Measurements from ENCODE around the gene TPRG1.
A peak's percentile ranks its signal among the peaks of the same experiment; 100 is the strongest.

Gene TPRG1

GRCh38 chr3:189171707-189172106 is at the start of gene TPRG1:
TSS of gene TPRG1 (plus strand) at chr3:189171971. CDS start at chr3:189207385, 35,414 bp downstream.
- no peak for DNase-seq (ENCODE audit: low read depth in 1 of 2, low spot score in 1 of 2)

DNA sequence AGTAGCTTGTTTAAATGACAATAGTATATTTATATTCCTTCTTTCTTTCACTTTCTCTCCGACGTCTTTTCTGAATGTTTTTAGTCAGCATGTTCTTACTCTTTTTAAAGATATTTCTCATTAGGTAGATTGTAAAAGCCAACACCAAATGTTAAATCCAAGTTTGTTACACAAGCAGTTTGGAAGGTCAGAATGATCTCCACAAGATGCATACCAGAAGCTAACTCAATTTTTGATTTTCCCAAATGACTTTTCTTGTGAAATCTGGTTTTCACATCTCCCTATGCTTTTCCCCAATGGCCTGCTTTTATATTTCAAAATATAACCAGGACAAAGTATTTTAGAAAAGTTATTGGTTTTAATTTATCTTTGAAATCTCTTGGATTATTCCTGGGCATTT is 49.7 kb upstream of the TPRG1 start:
- no peak for DNase-seq (ENCODE audit: low read depth in 1 of 2, low spot score in 1 of 2)

DNA sequence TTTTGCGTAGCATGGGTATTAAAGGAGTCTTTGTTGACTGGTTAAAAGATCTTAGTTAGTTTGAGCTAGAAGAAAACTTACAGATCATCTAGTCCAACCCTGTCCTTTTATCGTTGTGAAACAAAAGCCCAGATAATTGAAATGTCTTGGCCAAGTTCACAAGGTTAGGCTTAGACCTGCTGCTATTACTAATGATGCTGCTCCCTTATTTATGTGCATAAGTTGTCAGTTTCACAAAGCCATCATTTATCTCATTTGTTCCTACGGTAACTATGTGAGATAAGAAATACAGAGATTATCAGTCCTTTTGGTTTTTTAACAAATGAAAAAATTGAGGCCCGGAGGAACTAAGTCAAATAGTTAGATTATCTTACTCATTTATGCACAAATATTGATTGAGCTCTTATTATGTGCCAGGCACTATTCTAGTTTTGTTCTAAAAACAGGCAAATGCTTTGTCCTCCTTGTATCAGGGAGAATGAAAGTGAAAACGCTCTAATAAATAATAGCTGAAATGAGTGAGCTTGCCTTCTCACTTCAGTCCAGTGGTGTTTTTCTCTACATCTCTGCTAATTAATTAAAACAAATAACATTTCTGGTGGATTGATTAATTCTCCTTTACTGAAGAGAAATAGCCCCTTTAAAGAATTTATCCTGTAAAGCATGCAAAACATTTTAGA is 49.1 kb upstream of the TPRG1 start:
- DNase-seq (ENCODE audit: low read depth in 1 of 2, low spot score in 1 of 2): no peak

- no peak for DNase-seq (ENCODE audit: low read depth in 1 of 2, low spot score in 1 of 2)
Measured at GRCh38 chr3:189123595-189124387, 48.0 kb upstream of the TPRG1 start.

DNA sequence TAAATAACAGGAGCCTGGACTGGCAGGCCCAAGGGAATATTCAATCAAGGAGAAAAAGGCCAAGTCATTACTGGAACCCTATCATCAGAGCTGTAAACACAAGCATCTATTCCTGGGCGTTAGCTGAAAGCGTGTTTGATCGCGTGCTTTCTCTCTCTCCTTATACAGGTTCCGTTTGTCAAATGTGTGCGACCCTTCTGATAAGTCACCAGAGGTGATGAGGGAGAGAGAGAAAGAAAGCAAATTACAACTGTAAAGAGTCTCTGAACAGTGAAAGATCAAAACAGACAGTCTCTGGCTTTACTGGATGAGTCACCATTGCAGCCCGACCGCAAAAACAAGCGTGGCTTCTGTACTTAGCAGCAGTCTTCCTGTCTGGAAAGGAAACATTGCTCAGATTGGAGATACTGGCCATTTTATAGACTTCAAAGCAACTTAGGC is 39.5 kb upstream of the TPRG1 start:
- peak; percentile 33 to 75 for DNase-seq (ENCODE audit: low read depth in 1 of 2, low spot score in 1 of 2)

DNA sequence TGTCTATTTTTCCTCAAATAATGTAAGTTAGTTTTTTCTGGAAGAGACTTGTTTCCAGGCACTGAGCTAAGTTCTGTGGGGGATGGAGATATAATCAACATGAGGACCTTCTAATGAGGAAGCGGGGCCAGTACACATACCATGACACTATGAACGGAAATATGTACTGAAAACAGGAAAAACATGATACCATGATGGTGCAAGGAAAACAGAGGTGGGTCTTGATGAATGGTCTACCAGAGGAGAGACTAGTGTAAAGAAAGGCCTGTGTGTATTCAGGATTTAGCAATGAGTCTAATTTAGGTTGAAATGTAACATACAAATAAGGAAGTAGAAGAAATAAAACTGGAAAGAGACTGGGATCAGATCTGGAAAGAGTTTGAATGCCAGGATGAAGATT is 38.9 kb upstream of the TPRG1 start:
- no peak for DNase-seq (ENCODE audit: low read depth in 1 of 2, low spot score in 1 of 2)

DNA sequence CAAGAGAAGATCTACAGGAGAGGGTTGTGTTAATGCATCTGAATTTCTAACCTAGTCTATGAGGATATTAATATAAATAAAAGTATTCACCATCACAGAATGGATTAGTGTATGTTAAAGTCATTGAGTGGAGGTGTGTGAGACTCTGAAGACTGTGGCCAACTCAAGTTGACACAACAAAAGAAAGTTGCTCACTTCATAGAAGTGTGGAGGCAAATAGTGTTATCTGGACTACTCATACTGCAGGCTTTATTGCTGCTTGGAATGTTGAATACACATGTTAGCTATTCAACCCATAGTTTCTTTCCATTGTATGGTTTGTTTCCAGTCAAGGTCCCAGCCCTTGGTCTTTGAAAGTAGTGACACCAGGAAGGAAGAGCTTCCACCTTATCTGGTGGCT is 38.0 kb upstream of the TPRG1 start:
- DNase-seq (ENCODE audit: low read depth in 1 of 2, low spot score in 1 of 2): no peak

GRCh38 chr3:189137416-189137815 is 34.4 kb upstream of the TPRG1 start:
- DNase-seq (ENCODE audit: low read depth in 1 of 2, low spot score in 1 of 2): no peak

DNA sequence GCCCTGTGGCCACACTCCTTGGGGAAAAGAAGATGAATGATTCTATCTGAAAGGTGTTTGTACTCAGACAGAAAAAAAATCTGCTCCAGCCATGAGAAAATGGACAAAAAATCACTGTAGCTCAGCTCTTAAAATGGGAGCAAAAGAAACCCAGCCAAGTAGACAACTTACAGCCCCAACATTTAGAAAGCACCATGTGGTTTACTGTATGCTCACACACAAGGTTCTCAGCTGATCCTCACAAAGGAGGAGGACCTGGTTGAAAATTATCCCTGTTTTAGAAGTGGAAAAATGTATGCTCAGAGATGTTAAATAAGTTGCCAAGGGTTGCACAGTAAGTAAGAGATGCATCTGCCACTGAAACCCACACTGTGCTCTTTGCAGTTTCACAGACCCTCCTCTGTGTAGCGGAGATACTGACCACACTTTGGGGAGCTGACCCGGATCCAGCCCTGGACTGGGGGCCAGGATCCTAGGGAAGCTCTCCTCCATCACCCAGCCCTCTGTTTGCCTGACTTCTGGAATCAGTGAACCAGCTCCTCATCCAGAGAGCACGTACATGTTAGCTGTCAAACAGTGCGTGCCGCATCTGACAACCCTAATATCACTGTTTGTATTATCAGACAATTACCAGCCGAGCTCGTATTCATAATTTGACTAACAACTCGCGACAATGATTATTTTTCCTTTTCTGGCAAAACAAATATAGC is 32.7 kb upstream of the TPRG1 start:
- no peak for DNase-seq (ENCODE audit: low read depth in 1 of 2, low spot score in 1 of 2)

- DNase-seq (ENCODE audit: low read depth in 1 of 2, low spot score in 1 of 2): no peak
Measured at GRCh38 chr3:189139611-189139940, 32.2 kb upstream of the TPRG1 start.

DNA sequence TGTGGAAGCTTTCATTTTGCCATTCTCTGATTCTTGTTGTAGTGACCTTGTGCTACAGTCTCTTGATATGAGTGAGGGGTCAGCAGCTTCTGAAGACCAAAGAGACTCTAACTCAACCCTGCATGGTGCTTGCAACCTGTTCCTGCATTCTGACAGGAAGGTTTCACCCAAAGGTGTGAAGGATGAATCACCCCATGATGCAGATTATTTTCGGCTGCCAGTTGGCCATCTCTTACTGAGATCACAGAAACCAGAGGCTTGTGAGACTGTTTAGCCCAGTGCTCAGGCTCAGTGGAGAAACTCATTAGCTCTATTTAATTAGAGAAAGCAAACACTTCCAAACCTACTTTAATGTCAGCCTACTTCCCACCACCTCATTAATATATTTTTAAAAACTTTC is 29.2 kb upstream of the TPRG1 start:
- peak in 1 of 2 donors; percentile 23 for DNase-seq (ENCODE audit: low read depth in 1 of 2, low spot score in 1 of 2)

- no peak for DNase-seq (ENCODE audit: low read depth in 1 of 2, low spot score in 1 of 2)
Measured at GRCh38 chr3:189143321-189143720, 28.4 kb upstream of the TPRG1 start.

DNA sequence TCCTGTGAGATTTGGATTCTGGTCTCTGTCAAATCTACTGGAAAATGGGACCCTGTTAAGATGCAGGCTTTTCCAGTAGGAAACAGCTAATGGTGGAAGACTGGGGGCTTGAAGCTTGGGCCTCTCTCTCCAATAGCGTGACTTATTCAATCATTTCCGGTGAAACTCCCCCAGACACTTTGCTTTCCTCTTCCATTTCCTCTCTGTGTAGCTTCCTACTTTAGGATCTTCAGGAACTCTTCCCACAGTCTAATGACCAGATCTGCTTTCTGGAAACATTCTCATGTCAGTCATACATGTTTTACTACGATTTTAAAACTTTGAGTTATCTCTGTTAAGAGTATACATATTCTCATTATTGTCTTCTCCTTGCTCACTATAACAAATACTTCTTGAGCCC is 28.0 kb upstream of the TPRG1 start:
- no peak for DNase-seq (ENCODE audit: low read depth in 1 of 2, low spot score in 1 of 2)

DNA sequence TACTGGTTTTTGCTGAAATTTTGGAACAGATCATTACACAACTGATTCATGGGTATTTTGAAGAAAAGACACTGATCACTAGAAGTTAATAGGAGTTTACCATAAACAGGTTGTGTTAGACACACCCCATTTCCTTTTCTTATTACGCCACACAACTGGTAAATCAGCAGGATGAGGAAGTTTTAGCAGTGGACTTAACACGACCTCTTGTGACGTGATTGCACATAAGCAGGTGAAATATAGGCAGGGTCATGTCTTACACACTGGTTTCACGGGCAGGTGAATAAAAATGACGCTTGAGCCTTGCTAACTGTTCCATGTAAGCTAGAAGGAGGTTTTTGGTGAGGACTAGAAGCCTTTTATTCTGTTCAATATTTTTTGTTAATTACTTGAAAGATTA is 27.1 kb upstream of the TPRG1 start:
- DNase-seq (ENCODE audit: low read depth in 1 of 2, low spot score in 1 of 2): no peak

- no peak for DNase-seq (ENCODE audit: low read depth in 1 of 2, low spot score in 1 of 2)
Measured at GRCh38 chr3:189146848-189147247, 24.9 kb upstream of the TPRG1 start.

DNA sequence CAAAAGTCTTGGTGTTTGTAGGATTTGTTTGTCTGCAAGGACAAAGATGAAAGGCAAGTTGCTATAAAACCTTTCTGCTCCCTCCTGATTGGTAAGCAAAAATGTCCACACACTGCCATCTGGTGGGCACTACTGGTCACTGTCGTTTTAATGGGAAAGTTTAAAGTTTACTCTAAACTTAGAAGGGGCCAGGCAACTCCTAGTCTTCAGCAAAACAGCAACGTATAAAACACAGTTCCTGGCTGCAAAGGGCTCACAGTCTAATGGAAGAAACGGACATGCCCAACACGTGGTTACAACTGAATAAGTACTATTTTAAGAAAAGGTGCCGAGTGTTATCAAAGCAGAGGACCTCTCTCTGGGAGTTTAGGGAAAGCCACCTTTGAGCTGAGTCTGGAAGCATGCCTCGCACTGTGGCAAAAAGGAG is 23.7 kb upstream of the TPRG1 start:
- peak; percentile 44 to 71 for DNase-seq (ENCODE audit: low read depth in 1 of 2, low spot score in 1 of 2)

DNA sequence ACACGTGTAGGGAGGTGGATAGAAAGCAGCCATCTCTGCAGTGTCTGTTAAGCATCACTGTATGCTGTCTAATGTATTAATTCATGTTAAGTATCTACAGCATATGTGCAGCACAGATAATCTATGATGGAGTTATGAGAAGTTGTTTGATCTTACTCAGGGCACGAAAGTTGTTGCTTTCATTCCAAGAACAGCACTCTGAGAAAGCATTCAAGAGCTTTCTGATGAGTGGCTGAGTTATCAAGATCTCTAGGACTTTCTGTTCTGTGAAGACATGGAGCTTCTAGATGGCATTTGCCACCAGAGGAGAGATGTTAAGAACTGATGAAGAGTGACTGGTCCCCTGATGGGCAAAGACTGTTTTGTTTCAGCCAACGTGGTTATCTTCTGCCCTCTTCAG is 22.6 kb upstream of the TPRG1 start:
- DNase-seq (ENCODE audit: low read depth in 1 of 2, low spot score in 1 of 2): no peak

DNA sequence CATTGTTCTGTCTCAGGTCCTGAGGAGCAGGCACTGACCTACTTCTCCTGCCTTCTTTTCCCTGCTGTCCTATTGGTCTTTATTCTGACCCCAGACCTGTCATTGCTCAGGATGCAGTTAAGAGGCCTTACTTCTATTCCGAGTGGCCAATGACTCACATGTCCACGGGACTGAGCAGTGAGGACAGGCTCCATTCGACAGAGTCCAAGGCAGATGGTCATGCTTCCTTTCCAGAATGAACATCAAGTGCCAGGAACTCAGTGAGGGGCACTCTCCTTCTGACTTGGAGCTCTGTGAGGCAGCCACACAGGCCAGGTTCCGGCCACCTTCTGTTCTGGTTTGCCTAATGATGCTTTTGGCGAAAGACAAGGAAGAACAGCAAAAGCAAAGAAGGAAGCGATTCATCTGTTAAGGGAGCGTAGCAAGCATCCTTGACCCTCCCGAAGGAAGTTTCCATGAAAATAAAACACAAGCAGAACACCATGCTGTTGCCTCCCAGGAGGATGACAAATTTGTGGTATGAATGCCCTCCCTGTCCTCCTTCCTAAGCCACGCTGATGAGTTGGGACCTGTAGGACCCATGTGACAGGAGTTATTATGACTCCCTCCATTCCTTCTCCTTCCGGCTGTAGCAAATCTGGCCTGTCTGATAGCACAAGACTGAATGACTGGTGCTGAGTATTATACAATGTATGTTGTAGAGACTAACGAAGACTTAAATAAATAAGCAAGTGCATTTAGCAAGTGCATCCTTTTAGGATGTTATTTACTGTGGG is 14.4 kb upstream of the TPRG1 start:
- no peak for DNase-seq (ENCODE audit: low read depth in 1 of 2, low spot score in 1 of 2)

DNA sequence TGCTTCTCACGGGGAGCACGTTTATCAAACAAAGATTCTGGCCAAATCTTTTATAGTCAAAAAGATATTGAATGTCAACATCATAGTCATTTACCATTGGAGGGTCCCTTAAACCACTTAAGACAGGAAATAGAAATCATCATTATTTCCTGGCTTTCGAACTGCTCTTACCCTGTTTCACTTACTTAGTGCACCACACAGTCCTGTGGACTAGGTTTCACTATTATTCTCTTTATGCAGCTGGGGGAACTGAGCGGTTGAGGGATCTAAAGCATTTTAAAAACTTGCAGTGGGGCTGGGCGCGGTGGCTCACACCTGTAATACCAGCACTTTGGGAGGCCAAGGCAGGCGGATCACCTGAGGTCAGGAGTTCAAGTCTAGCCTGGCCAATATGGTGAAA is 13.7 kb upstream of the TPRG1 start:
- DNase-seq (ENCODE audit: low read depth in 1 of 2, low spot score in 1 of 2): no peak

DNA sequence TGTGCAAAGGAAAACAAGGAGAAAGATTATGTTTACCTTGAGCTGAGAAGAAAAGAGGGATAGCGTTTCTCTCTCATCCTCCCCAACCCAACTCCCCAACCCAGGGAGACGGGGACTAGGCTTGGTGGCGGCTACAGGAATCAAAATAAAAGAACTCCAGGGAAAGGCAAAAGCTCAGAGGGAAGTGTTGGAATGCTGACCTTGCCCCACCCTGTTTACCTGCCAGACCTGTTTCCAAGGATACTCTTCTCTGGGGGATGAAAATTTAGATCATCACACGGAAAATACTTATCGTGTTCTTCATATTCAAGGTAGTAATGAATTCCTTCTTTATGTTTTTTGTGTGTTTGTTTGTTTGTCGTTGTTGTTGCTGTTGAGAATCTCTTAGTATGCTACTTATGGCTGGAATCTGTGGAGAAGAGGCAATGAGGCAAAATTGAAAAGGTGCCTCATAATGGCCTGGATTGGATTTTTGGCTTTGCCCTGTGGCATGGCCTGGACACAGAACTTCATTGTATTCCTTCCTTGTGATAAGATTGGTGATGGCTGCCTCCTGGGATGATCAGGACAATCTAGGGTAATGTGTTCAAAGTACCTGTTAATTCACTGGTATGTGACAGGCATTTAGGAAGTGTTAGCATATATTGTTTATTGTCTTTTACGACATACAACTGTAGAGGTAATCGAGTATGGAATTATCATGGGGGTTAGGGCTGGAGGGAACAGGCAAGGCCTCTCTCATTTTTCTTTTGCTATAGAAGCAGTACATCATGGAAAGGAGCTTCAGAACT is 11.1 kb upstream of the TPRG1 start:
- no peak for DNase-seq (ENCODE audit: low read depth in 1 of 2, low spot score in 1 of 2)
